HG02852 (cell line): Measurements from ENCODE around the gene MMP12.
A peak's percentile ranks its signal among the peaks of the same experiment; 100 is the strongest.
"Not testable (repeated sequence)": the region's sequence is repeated elsewhere in the genome, so short reads cannot be mapped to it uniquely, and the experiment has no call there.

ENCODE experiments used
- ATAC-seq: cut with Tn5 transposase; IDR thresholded peaks from one replicate; pipeline ENCODE4 v1.9.1; 2021; ENCODE audit warnings: mild to moderate bottlenecking, moderate library complexity; ENCODE audit not compliant: unreplicated experiment

Gene MMP12

GRCh38 chr11:102874852-102875251 is at the start of gene MMP12:
Gene MMP12, minus strand, starts transcription at chr11:102874982. Its CDS starts 45 bp downstream, at chr11:102874937.
- ATAC-seq: no peak

GRCh38 chr11:102921587-102922220 is 46.9 kb upstream of the MMP12 start:
- ATAC-seq: no peak

GRCh38 chr11:102920118-102920684 is 45.4 kb upstream of the MMP12 start:
- ATAC-seq: peak; percentile 60

- no peak for ATAC-seq
These were observed 40.2 kb upstream of the MMP12 start for GRCh38 chr11:102915044-102915375.

GRCh38 chr11:102914238-102915043 is 39.7 kb upstream of the MMP12 start:
- ATAC-seq: no peak

- ATAC-seq: no peak
These were observed 37.7 kb upstream of the MMP12 start for GRCh38 chr11:102912482-102912830.

- no peak for ATAC-seq
These were observed 37.1 kb upstream of the MMP12 start for GRCh38 chr11:102911758-102912481.

- not testable (repeated sequence) for ATAC-seq
These were observed 31.1 kb upstream of the MMP12 start for GRCh38 chr11:102905848-102906247.

- not testable (repeated sequence) for ATAC-seq
These were observed 29.1 kb upstream of the MMP12 start for GRCh38 chr11:102903895-102904294.

GRCh38 chr11:102900346-102900745 is 25.6 kb upstream of the MMP12 start:
- ATAC-seq: no peak

GRCh38 chr11:102891736-102892135 is 17.0 kb upstream of the MMP12 start:
- ATAC-seq: no peak

- ATAC-seq: no peak
These were observed 12.2 kb upstream of the MMP12 start for GRCh38 chr11:102886999-102887398.

- no peak for ATAC-seq
These were observed 8.4 kb upstream of the MMP12 start for GRCh38 chr11:102883141-102883540.

- peak; percentile 83 for ATAC-seq
These were observed 7.7 kb upstream of the MMP12 start for GRCh38 chr11:102882389-102883024.

- ATAC-seq: no peak
These were observed 5.0 kb upstream of the MMP12 start for GRCh38 chr11:102879801-102880200.

- ATAC-seq: no peak
These were observed 3.8 kb upstream of the MMP12 start for GRCh38 chr11:102878595-102878994.

GRCh38 chr11:102869354-102869964 is 5.3 kb downstream of the MMP12 start:
- not testable (repeated sequence) for ATAC-seq

- ATAC-seq: no peak
These were observed 6.4 kb downstream of the MMP12 start for GRCh38 chr11:102868339-102868738.

GRCh38 chr11:102864724-102865123 is 10.1 kb downstream of the MMP12 start:
- no peak for ATAC-seq

GRCh38 chr11:102853956-102854355 is 20.8 kb downstream of the MMP12 start:
- no peak for ATAC-seq

GRCh38 chr11:102853055-102853454 is 21.7 kb downstream of the MMP12 start:
- ATAC-seq: no peak
